Activated CD8-positive, alpha-beta T cell treated with anti-CD3 and anti-CD28 coated beads, Interleukin-2, amount 10 ng/mL, durations not matched to agents 7 days and 5 days (primary cell): ENCODE measurements around the gene UHMK1. TPM values are rescaled to one million over a fixed set of nuclear protein-coding genes. Genes with fewer than 3 reads are reported as not detected.

Experiments used
- ATAC-seq: fragments of 150-1000 bp; cut with Tn5 transposase; one replicate; pipeline ENCODE4 v1.10.0; 2021; ENCODE audit warnings: moderate library complexity
- CTCF ChIA-PET: fragments of 350-600 bp; sonication (Branson Sonifier 250); formaldehyde crosslinking; loops from one replicate; lab custom pipeline; 2021; ENCODE audit warnings: antibody characterized with exemption; lab: Charles Lee
- POLR2A ChIA-PET: fragments of 350-600 bp; sonication (Branson Sonifier 250); formaldehyde crosslinking; loops from one replicate; lab custom pipeline; 2021; ENCODE audit warnings: antibody characterized with exemption; lab: Charles Lee
- DNase-seq: peaks from one replicate; pipeline ENCODE4 v3.0.0-alpha.2; 2020
- H3K27ac Mint-ChIP-seq: one replicate; pipeline ENCODE4 v1.8.0; 2021; ENCODE audit warnings: mild to moderate bottlenecking, mixed read lengths
- H3K27me3 Mint-ChIP-seq: one replicate; pipeline ENCODE4 v1.8.0; 2021; ENCODE audit warnings: low read depth, mixed read lengths
- H3K36me3 Mint-ChIP-seq: one replicate; pipeline ENCODE4 v1.8.0; 2021; ENCODE audit warnings: low read depth, mixed read lengths
- H3K4me1 Mint-ChIP-seq: one replicate; pipeline ENCODE4 v1.8.0; 2021; ENCODE audit warnings: low read depth, mixed read lengths
- H3K4me3 Mint-ChIP-seq: one replicate; pipeline ENCODE4 v1.8.0; 2021; ENCODE audit warnings: mild to moderate bottlenecking, mixed read lengths
- H3K9me3 Mint-ChIP-seq: one replicate; pipeline ENCODE4 v1.8.0; 2022; ENCODE audit warnings: mixed read lengths; ENCODE audit not compliant: insufficient read depth
- total RNA-seq, 2 experiments: library from RNA; stranded (reverse); gene quantifications; one replicate each; pipeline ENCODE4 v1.2.3, GENCODE V29; 2021

Gene UHMK1
- total RNA-seq, 2 experiments from 2014 or later, result 53.1 to 57.0 TPM

DNA sequence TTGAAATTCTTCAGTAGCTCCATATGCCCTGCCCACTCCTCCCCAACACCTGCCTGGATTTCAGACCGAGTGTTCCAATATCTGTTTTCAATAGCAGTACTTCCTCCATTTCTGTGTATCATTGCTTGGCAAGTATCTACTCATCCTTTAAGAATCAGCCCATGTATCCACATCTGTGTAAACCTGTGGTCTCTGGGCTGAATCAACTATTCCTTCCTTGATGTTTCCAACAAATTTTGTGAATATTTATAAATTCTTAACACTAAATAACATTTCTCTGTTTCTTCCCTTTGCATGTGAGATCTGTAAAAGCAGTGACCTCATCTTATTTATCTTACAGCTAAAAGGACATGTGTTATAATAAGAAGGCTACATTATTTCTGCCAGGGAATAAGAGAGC, 37.9 kb downstream of the UHMK1 start:
- no peaks in the 10 kb centered on the region for H3K9me3 Mint-ChIP-seq
- ATAC-seq, result no peak
- no peak for DNase-seq
- H3K4me1 Mint-ChIP-seq, result peaks cover 7% of the 10 kb centered on the region
- no peak overlapping the region for H3K4me3 Mint-ChIP-seq
- ChIA-PET CTCF (no interaction called here), POLR2A (no interaction called here)
- H3K27me3 Mint-ChIP-seq, result no peaks in the 10 kb centered on the region
- H3K36me3 Mint-ChIP-seq, result peaks cover 8% of the 10 kb centered on the region
- no peak overlapping the region for H3K27ac Mint-ChIP-seq

DNA sequence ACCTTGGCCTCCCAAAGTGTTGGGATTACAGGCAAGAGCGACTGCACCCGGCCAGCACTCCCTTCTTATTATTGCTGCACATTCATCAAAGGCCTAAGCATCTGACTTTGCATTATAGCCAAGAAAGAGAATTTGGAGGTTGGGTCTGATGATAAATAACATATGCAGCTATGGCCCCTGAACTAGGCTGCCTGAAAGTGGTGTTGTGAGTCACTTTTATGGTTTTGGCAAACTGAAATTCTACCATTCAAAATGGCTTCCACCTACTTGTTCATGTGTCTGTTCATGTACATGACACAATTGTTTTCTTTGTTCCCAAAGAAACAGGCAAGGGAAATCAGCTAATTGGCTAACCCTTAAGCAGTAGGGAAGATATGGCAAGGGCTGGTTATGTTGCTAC, 38.9 kb downstream of the UHMK1 start:
- Mint-ChIP-seq H3K36me3 (peaks cover 4% of the 10 kb centered on the region), H3K4me1 (peaks cover 7% of the 10 kb centered on the region), H3K27ac (no peak overlapping the region), H3K4me3 (no peak overlapping the region), H3K27me3 (no peaks in the 10 kb centered on the region), H3K9me3 (no peaks in the 10 kb centered on the region)
- ATAC-seq (no peak), DNase-seq (no peak)
- ChIA-PET POLR2A (no interaction called here), CTCF (no interaction called here)

GRCh38 chr1:162537216-162537615, 39.6 kb downstream of the UHMK1 start:
- H3K9me3 Mint-ChIP-seq, result peaks cover 6% of the 10 kb centered on the region
- H3K4me1 Mint-ChIP-seq, result peaks cover 7% of the 10 kb centered on the region
- peaks cover 1% of the 10 kb centered on the region for H3K36me3 Mint-ChIP-seq
- POLR2A ChIA-PET, result no interaction called here
- ATAC-seq, result no peak
- DNase-seq, result no peak
- no peak overlapping the region for H3K27ac Mint-ChIP-seq
- CTCF ChIA-PET, result interaction anchor here (0.6 kb wide), 1 partner anchor 60 kb away, joined by 3 read pairs; no protein-coding TSS in a partner anchor
- H3K4me3 Mint-ChIP-seq, result no peak overlapping the region
- no peaks in the 10 kb centered on the region for H3K27me3 Mint-ChIP-seq

GRCh38 chr1:162538815-162539431, 41.3 kb downstream of the UHMK1 start:
- Mint-ChIP-seq H3K4me3 (no peak overlapping the region), H3K27ac (peak overlapping the region; percentile 20), H3K36me3 (peaks cover 1% of the 10 kb centered on the region), H3K27me3 (no peaks in the 10 kb centered on the region), H3K9me3 (peaks cover 15% of the 10 kb centered on the region), H3K4me1 (peaks cover 7% of the 10 kb centered on the region)
- ChIA-PET POLR2A (no interaction called here), CTCF (no interaction called here)
- ATAC-seq, result no peak
- no peak for DNase-seq

- no peaks in the 10 kb centered on the region for H3K27me3 Mint-ChIP-seq
- POLR2A ChIA-PET, result no interaction called here
- no peak for ATAC-seq
- no peak overlapping the region for H3K4me3 Mint-ChIP-seq
- H3K27ac Mint-ChIP-seq, result no peak overlapping the region
- H3K9me3 Mint-ChIP-seq, result peaks cover 15% of the 10 kb centered on the region
- H3K36me3 Mint-ChIP-seq, result peaks cover 1% of the 10 kb centered on the region
- H3K4me1 Mint-ChIP-seq, result peaks cover 7% of the 10 kb centered on the region
- no peak for DNase-seq
- CTCF ChIA-PET, result interaction anchor here (0.9 kb wide), 1 partner anchor 15 kb away, joined by 3 read pairs; no protein-coding TSS in a partner anchor
Observed at GRCh38 chr1:162541619-162542141, 44.1 kb downstream of the UHMK1 start.

DNA sequence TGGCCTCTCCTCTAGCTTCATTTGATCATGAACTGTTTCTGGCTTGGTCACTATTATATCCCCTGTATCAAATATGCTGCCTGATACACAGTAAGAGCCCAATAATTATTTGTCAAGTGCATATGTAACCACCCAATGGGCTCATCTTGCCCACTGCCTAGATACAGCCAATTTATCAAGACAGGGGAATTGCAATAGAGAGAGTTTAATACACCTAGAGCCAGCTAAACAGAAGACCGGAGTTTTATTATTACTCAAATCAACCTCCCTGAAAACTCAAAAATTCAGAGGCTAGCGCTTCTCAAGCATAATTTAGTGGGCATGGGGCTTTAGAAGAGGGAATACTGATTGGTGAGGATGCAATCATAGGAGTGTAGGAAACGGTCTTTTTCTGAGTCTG, 45.6 kb downstream of the UHMK1 start:
- no peak for DNase-seq
- no peaks in the 10 kb centered on the region for H3K27me3 Mint-ChIP-seq
- no peak overlapping the region for H3K27ac Mint-ChIP-seq
- no peak overlapping the region for H3K4me3 Mint-ChIP-seq
- ChIA-PET POLR2A (no interaction called here), CTCF (no interaction called here)
- peaks cover 1% of the 10 kb centered on the region for H3K36me3 Mint-ChIP-seq
- H3K4me1 Mint-ChIP-seq, result peaks cover 7% of the 10 kb centered on the region
- ATAC-seq, result no peak
- H3K9me3 Mint-ChIP-seq, result peaks cover 15% of the 10 kb centered on the region

DNA sequence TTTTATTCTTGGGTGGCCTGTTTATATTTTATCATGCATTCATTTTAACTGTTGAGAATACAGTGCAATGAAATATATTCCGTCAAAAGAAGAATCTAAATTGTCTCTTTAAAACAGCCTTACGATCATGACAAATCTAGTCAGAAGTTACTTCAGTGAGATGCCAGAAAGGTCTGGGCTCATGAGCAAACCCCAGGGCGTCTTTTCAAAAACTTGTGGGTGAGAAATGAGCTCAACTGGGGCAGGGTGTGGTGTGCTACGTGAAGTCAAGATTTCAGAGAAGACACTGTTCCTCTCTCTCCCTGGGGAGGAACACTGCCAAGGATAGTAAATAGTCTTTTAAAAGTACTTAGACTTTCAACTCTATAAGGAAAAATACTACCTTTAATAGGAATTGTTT, 50.6 kb downstream of the UHMK1 start:
- Mint-ChIP-seq H3K36me3 (no peaks in the 10 kb centered on the region), H3K4me3 (no peak overlapping the region), H3K27me3 (no peaks in the 10 kb centered on the region), H3K27ac (no peak overlapping the region), H3K4me1 (no peaks in the 10 kb centered on the region), H3K9me3 (peaks cover 5% of the 10 kb centered on the region)
- DNase-seq (no peak), ATAC-seq (no peak)
- POLR2A ChIA-PET, result no interaction called here
- CTCF ChIA-PET, result no interaction called here

DNA sequence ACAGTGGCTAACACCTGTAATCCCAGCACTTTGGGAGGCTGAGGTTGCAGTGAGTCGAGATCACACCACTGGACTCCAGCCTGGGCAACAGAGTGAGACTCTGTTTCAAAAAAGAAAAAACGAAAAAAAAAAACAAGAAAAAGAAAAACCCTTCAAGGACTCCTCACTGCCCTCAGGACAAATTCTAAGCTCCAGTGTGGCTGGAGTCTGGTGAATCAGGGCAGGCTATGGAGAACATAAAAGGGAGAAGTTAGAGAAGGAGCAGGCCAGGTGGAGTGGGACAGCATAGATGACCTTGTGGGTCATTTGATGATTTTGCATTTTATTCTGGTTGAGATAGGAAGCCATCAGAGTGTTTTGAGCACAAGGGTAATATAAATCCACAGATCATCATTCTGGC, 51.4 kb downstream of the UHMK1 start:
- CTCF ChIA-PET, result no interaction called here
- Mint-ChIP-seq H3K4me3 (no peak overlapping the region), H3K9me3 (no peaks in the 10 kb centered on the region), H3K36me3 (no peaks in the 10 kb centered on the region), H3K27me3 (no peaks in the 10 kb centered on the region), H3K4me1 (no peaks in the 10 kb centered on the region), H3K27ac (no peak overlapping the region)
- ATAC-seq (no peak), DNase-seq (no peak)
- POLR2A ChIA-PET, result no interaction called here

DNA sequence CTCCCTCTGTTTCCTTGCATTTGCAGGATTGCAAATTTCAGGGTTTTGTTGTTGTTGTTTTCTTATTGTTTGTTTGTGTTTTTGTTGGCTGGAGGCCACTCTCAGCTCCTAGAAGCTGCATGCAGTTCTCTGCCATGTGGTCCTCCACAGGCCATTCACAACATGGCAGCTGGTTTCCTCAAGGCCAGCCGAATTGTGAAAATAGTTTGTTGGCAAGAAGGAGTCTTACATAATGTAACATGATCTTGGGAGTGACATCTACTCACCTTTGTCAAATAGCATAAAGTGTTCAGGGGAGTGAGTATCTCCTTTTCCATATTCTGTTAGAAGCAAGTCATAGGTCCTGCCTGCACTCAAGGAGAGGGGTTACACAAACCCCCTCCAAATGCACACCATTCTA, 53.3 kb downstream of the UHMK1 start:
- DNase-seq (no peak), ATAC-seq (no peak)
- POLR2A ChIA-PET, result no interaction called here
- Mint-ChIP-seq H3K4me1 (no peaks in the 10 kb centered on the region), H3K36me3 (no peaks in the 10 kb centered on the region), H3K27me3 (no peaks in the 10 kb centered on the region), H3K4me3 (no peak overlapping the region), H3K27ac (no peak overlapping the region), H3K9me3 (no peaks in the 10 kb centered on the region)
- CTCF ChIA-PET, result no interaction called here

DNA sequence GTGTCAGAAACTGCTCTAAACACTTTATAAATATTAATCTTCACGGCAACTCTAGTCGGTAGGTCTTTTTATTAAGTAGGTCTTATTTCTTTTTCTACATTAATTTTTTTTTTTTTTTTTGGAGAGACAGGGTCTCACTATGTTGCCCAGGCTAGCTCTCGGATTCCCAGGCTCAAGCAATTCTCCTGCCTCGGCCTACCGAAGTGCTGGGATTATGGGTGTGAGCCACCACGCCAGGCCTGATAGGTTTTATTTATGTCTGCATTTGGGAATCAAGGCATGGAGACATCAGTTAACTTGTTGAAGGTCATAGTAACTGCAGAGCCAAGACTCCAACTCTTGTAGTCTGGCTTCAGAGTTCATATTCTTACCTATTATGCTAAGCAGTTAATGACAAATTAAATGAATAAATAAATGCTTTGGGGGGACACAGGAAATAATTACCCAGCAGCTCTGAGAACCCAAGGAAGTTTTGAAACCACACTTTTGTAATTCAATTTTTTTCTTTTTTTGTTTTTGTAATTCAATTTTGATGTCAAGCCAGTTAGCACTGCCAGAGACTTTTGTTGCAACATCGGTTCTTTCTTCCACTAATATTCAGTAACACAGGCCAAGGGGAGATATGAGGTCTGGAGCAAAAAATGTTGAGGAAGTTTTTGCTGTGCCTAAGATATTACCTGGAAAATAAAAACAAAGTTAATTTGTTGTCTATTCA, 54.5 kb downstream of the UHMK1 start:
- POLR2A ChIA-PET, result no interaction called here

DNA sequence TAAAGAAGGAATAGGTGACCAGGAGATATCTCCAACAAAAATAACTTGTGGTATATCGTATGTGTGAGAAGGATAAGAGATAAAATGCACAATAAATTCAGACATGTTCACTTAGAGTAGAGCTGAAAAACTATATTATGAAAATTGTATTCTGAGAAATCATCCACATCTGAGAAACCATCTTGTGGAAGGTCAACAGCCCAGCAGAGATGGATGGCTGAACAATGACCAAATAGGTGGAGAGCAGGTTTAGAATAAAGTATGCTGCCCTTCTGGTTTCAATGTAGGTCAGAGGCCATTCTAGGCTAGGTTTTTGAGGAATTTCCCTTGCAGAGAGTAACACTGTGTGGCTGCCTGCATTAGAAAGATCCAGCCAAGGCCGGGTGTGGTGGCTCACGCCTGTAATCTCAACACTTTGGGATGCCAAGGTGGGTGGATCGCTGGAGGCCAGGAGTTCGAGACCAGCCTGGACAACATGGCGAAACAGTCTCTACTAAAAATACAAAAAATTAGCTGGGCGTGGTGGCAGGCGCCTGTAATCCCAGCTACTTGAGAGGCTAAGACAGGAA, 55.1 kb downstream of the UHMK1 start:
- no peak for ATAC-seq
- H3K27ac Mint-ChIP-seq, result no peak overlapping the region
- no peaks in the 10 kb centered on the region for H3K4me1 Mint-ChIP-seq
- H3K9me3 Mint-ChIP-seq, result no peaks in the 10 kb centered on the region
- no peak overlapping the region for H3K4me3 Mint-ChIP-seq
- H3K27me3 Mint-ChIP-seq, result no peaks in the 10 kb centered on the region
- no peak for DNase-seq
- ChIA-PET CTCF (no interaction called here), POLR2A (no interaction called here)
- H3K36me3 Mint-ChIP-seq, result no peaks in the 10 kb centered on the region

More for the DNA sequence above, 54.5 kb downstream of the UHMK1 start:
- Mint-ChIP-seq H3K27me3 (no peaks in the 10 kb centered on the region), H3K36me3 (no peaks in the 10 kb centered on the region), H3K9me3 (no peaks in the 10 kb centered on the region), H3K27ac (no peak overlapping the region), H3K4me3 (no peak overlapping the region), H3K4me1 (no peaks in the 10 kb centered on the region)
- ATAC-seq, result no peak
- CTCF ChIA-PET, result no interaction called here
- no peak for DNase-seq

DNA sequence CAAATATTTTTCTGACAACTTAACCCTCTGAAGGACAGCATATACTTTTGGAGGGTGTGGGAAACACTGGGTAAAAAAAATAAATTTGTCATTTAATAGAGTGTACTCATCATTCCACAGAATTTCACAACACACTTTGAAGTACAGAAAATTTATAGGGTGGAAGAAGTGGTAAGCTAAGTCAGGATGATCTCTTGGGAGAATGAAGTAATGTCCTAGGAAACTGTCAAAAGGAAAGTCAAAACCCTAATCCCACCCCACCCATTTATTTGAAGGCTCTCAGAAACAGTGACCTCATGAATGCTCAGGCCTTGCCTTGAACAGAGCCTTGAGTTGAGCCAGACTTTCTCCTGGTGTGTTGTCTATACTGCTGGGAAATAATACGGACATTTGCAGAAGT, 56.6 kb downstream of the UHMK1 start:
- no peak for ATAC-seq
- DNase-seq, result no peak
- Mint-ChIP-seq H3K4me1 (no peaks in the 10 kb centered on the region), H3K36me3 (no peaks in the 10 kb centered on the region), H3K9me3 (no peaks in the 10 kb centered on the region), H3K4me3 (no peak overlapping the region), H3K27me3 (no peaks in the 10 kb centered on the region), H3K27ac (no peak overlapping the region)
- ChIA-PET CTCF (no interaction called here), POLR2A (no interaction called here)
